Kidney (tissue), 14 donors: ENCODE measurements around the gene ALDH1A3. TPM values are rescaled to one million over a fixed set of nuclear protein-coding genes. Genes with fewer than 3 reads are reported as not detected.

Experiments
- DNase-seq, 5 donors: peaks; one replicate each; pipeline ENCODE4 v3.0.0-alpha.2; 2013 to 2020
- FAIRE-seq: peaks from 2 replicates; lab custom pipeline; 2012; peaks lifted over from hg19 to GRCh38; lab: Jason Lieb, UNC
- H3K27ac ChIP-seq, 2 donors: one replicate each; pipeline ENCODE4 v1.7.0; 2013; ENCODE audit warnings: low read depth in 2 of 2, low read length in 2 of 2, inconsistent platforms in 1 of 2
- H3K27me3 ChIP-seq: one replicate; pipeline ENCODE4 v1.7.1; 2013; ENCODE audit warnings: low read length, inconsistent platforms; ENCODE audit not compliant: control insufficient read depth, insufficient read depth
- H3K36me3 ChIP-seq, 3 donors: one replicate each; pipeline versions ENCODE4 v1.7.0 to v1.7.1; 2013; ENCODE audit warnings: low read length in 3 of 3, control low read depth in 1 of 3, inconsistent platforms in 1 of 3; ENCODE audit not compliant: insufficient read depth in 3 of 3, control insufficient read depth in 2 of 3
- H3K4me1 ChIP-seq, 3 donors: one replicate each; pipeline versions ENCODE4 v1.7.0 to v1.7.1; 2013; ENCODE audit warnings: low read length in 3 of 3, inconsistent platforms in 1 of 3, low read depth in 1 of 3; ENCODE audit not compliant: control insufficient read depth in 2 of 3, insufficient read depth in 2 of 3
- H3K4me3 ChIP-seq, 3 donors: one replicate each; pipeline versions ENCODE4 v1.7.0 to v1.8.1; 2013; ENCODE audit warnings: low read length in 3 of 3, control low read depth in 1 of 3, inconsistent platforms in 1 of 3
- H3K9ac ChIP-seq, 3 donors: one replicate each; pipeline versions ENCODE4 v1.7.0 to v1.7.1; 2013; ENCODE audit warnings: low read length in 3 of 3, control low read depth in 1 of 3, inconsistent platforms in 1 of 3
- H3K9me3 ChIP-seq, 3 donors: one replicate each; pipeline versions ENCODE4 v1.7.0 to v1.7.1; 2013; ENCODE audit warnings: low read length in 3 of 3, control low read depth in 1 of 3, inconsistent platforms in 1 of 3; ENCODE audit not compliant: control insufficient read depth in 2 of 3, insufficient read depth in 1 of 3
- CTCF ChIP-seq: IDR thresholded peaks from 3 replicates; pipeline ENCODE4 v1.5.1; 2012; ENCODE audit warnings: mild to moderate bottlenecking, moderate library complexity, borderline replicate concordance; ENCODE audit not compliant: insufficient read depth; ENCODE audit errors: extremely low read depth
- intact Hi-C: fragments of 100-400 bp; cut with DNase I; formaldehyde crosslinking; loops from one replicate; pipeline ENCODE4 v1.11.1; 2022
- polyA plus RNA-seq: library from polyadenylated mRNA; stranded (reverse); fragments of 350-450 nt; fragmentation: Illumina TruSeq; extraction: RNeasy Lipid Tissue Mini Kit (QIAGEN cat#74804); gene quantifications from one replicate; pipeline ENCODE4 v1.2.3, GENCODE V29; 2014; ENCODE audit warnings: low read depth, low replicate concordance; ENCODE audit not compliant: insufficient read depth
- total RNA-seq: library from RNA; stranded (reverse); fragmentation: NEBNext Ultra II Directional; extraction: Animal tissue kit (Norgen Biotek cat#: 25700); gene quantifications from one replicate; pipeline ENCODE4 v1.2.1, GENCODE V29; 2021
- donor health status: control.
- donor health status: control.
- donor health status: control.
- donor health status: control.
- donor health status: control.
- donor health status: DM: yes; HTN: yes; CAD: no.
- donor health status: Normal renal cell carcinoma (clear cell type).

The ALDH1A3 gene
- total and polyA plus RNA-seq, 2 donors from 2014 or later: 5.4 to 19.6 TPM

- FAIRE-seq (no peak), DNase-seq (peak; percentile 85 to 94 (median 88))
- H3K4me3 ChIP-seq: peak overlapping the region; percentile 26 to 40 (median 39)
- H3K9ac ChIP-seq: no peak overlapping the region
- intact Hi-C loops: no loop called here
- H3K4me1 ChIP-seq: peaks cover 0 to 8% (median 6%) of the 10 kb centered on the region in 3 donors
- no peaks in the 10 kb centered on the region for H3K9me3 ChIP-seq
- no peak for TF ChIP-seq CTCF
- peak overlapping the region; percentile 70 to 74 for H3K27ac ChIP-seq
- no peaks in the 10 kb centered on the region for H3K27me3 ChIP-seq
- no peaks in the 10 kb centered on the region for H3K36me3 ChIP-seq
Measured at GRCh38 chr15:100902436-100903167, 23.0 kb downstream of the ALDH1A3 start.

GRCh38 chr15:100903168-100903554 is 23.5 kb downstream of the ALDH1A3 start:
- H3K4me1 ChIP-seq: peaks cover 0 to 8% (median 6%) of the 10 kb centered on the region in 3 donors
- no peak overlapping the region for H3K4me3 ChIP-seq
- H3K9me3 ChIP-seq: no peaks in the 10 kb centered on the region
- DNase-seq: peak in 2 of 5 donors; percentile 13 to 37
- FAIRE-seq: no peak
- intact Hi-C loops: no loop called here
- H3K36me3 ChIP-seq: no peaks in the 10 kb centered on the region
- H3K9ac ChIP-seq: no peak overlapping the region
- no peak overlapping the region for H3K27ac ChIP-seq
- no peaks in the 10 kb centered on the region for H3K27me3 ChIP-seq
- TF ChIP-seq CTCF: no peak

- H3K36me3 ChIP-seq: no peaks in the 10 kb centered on the region
- intact Hi-C loops: no loop called here
- peaks cover 0 to 8% (median 6%) of the 10 kb centered on the region in 3 donors for H3K4me1 ChIP-seq
- H3K9me3 ChIP-seq: no peaks in the 10 kb centered on the region
- H3K4me3 ChIP-seq: no peak overlapping the region
- no peak overlapping the region for H3K9ac ChIP-seq
- DNase-seq: peak in 3 of 5 donors; percentile 20 to 53 (median 42)
- H3K27me3 ChIP-seq: no peaks in the 10 kb centered on the region
- no peak overlapping the region for H3K27ac ChIP-seq
- no peak for FAIRE-seq
- TF ChIP-seq CTCF: no peak
Measured at GRCh38 chr15:100905850-100906249, 26.2 kb downstream of the ALDH1A3 start.
